GM21390 (cell line): Measurements from ENCODE around the gene ATP5PD.
A peak's percentile ranks its signal among the peaks of the same experiment; 100 is the strongest.
"Not testable (repeated sequence)": the region's sequence is repeated elsewhere in the genome, so short reads cannot be mapped to it uniquely, and the experiment has no call there.

Experiments used
- ATAC-seq: cut with Tn5 transposase; IDR thresholded peaks from one replicate; pipeline ENCODE4 v1.9.1; 2021; ENCODE audit not compliant: unreplicated experiment

Gene ATP5PD

DNA sequence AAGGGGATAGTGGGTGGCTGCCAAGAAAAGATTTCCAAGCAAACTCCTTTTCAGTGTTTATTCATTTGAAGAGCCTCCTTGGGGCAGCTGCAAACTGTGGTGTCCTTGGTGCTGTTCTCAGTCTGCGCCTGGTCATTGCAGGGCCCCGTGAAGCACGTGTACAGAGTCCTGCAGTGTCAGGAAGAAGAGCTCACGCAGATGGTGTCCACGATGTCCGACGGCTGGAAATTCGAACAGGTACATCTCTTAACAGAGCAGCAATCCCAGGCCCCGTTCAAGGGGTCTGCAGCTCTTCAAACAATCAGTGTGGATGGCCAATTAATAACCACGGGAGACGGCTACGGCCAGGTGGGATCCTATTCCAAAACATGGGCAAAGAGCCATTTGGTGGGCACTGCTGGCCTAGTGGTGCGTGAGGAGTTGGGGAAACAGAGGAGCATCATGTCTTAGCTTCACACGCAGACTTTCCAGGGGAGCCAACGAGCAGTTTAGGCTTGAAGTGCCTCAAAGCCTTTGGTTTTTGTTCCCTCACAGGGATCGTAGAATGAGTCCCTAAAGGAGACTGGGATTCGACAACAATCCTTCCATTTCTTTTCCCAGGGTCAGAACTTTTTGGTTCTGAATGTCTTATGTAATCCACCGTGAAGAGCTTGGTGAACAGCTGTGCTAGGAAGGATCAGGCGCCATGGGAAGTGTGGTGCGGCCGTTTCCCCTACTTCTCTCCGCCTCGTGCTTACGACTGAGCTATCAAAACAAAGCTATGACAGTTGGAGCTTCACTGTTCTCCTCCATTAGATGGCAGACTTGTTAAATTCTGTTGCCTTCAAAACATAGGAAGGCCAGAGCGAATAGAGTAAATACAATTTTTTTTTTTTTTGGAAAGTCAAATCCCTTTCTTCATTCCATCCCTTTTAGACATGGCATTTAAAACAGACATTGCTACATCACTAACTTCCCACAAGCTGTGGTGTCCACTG is 12.9 kb upstream of the ATP5PD start:
- ATAC-seq = no peak

- ATAC-seq = no peak
Observed at GRCh38 chr17:75051941-75052340, 5.2 kb upstream of the ATP5PD start.

DNA sequence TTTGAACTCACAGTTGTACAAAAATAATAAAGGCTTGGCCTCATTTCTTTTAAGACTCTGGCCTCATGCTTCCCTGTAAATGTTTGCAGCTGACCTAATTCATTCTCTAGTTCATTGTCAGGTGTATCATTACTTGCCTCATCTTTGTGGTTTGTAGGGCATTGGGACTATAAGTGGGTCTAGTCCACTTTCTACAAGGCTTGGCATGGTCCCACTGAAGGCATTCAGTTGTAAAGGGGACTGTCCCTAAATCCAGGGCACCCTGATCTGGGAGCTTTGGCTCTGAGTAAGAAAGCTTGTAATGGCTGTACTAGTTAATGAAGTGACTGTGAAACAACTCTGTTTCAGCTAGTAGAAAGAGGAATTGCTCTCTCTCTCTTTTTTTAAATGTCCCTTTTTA is 2.9 kb upstream of the ATP5PD start:
- ATAC-seq = no peak

GRCh38 chr17:75049057-75049456 is 2.3 kb upstream of the ATP5PD start:
- no peak for ATAC-seq

DNA sequence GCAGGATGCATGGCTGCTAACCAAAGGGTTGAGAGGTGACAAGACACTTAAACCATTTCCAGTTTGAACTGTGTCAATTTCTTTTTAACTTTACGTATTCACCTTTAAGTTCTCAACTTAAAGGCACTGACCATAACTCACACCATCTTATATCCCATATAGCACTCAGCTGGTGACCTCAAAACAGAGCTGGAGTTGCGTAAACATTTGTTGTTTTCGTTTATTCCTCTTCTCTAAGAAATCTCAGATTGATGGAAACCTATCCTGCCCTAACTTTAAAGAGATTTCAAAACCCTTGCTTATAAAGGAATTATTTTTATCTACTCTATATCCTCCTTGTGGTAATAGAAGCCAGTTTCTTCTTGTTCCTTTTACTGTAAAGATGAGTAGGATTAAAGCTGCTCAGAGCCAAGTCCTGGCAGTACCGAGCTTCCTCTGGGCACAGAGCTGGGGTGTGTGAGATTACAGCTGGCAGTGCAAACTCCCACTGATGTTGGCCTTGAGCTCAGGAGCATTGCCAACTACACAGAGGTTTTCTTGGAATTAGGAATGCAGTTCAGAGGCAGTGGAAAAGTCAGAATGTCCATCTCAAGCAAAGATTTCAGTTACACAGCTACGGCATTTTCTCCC is 1.6 kb upstream of the ATP5PD start:
- no peak for ATAC-seq

DNA sequence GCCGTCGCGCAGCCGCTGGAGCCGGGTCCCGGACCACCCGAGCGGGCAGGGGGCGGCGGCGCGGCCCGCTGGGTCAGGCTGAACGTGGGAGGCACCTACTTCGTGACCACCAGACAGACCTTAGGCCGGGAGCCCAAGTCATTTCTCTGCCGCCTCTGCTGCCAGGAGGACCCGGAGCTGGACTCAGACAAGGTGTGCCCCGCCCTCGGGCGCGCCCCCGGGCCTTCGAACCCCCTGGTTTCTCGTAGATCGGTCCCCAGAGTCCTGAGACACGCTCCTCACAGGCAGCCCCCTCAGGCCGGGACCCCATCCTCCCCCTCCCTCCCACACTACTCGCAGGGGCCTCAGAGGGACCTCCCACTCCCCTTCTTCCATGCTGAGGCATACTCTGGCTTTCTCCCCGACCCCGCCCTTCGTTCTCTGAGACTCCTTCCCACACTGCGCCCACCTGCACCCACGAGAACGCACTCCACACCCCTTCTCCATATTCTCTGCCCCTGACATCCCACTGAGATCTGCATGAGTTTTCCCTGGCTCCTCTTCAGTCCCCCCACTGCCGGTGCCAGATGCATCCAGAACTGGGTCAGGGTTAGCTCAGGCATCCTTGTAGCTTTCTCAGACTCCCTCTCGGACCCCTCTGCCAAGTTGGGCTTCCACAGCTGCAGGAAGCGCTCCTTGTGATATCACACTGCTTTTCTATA is 779 bp upstream of the ATP5PD start:
- ATAC-seq = peak; percentile 14

DNA sequence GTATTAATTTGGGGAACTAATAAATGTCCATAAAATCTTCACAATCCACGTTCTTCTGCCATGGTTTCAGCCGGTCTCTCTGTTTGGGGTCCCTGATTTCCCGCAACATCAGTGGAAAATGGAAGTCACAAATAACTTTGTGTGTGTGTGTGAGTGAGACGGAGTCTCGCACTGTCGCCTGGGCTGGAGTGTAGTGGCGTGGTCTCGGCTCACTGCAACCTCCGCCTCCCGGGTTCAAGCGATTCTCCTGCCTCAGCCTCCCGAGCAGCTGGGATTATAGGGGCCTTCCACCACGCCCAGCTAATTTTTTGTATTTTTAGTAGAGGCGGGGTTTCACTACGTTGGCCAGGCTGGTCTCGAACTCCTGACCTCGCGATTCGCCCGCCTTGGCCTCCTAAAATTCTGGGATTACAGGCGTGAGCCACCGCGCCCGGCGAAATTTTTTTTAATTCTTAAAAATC is 793 bp downstream of the ATP5PD start:
- not testable (repeated sequence) for ATAC-seq

DNA sequence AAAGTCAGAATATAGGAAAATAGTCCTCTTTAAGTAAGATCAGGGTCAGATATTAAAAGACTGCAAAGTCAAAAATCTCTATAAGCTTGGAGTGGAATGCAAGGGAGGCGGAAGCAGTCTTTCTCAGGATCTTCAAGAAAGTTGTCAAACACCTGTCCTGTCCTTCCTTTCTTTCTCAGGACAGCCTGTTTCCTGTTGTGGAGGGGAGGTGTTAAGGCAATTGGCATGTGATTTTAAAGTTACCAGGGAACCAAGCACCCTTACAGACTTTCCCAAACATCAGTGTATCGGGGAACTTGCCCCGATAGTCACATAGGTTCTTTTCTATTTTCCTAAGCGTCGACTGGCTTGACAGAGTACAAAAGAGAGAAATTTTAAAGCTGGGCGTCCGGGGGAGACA is 2.1 kb downstream of the ATP5PD start:
- no peak for ATAC-seq

GRCh38 chr17:75043789-75044188 is 3.0 kb downstream of the ATP5PD start:
- ATAC-seq = not testable (repeated sequence)

DNA sequence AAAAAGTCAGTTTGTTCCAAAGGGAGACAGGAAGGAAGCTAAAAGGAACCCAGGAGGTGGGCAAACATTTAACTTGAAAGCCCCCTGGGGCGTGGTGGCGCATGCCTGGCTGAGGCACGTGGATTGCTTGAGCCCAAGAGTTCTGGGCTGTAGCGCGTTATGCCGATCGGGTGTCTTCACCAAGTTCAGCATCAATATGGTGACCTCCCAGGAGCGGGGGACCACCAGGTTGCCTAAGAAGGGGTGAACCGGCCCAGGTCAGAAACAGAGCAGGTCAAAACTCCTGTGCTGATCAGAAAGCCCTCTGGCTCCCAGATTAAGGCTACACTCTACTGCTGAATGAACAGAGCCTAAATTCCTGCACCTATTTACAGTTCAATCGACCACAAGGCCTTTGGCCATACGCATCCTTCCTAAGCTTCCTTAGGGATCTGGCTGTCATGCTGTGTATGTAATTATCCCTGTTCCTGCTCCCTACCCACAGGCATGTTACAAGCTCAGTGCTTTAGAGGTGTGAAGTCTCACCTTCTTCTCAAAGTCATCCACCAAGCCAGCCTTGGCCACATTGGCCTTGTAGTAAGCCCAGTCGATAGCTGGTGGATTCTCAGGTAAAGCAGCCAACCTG is 5.0 kb downstream of the ATP5PD start:
- no peak for ATAC-seq

DNA sequence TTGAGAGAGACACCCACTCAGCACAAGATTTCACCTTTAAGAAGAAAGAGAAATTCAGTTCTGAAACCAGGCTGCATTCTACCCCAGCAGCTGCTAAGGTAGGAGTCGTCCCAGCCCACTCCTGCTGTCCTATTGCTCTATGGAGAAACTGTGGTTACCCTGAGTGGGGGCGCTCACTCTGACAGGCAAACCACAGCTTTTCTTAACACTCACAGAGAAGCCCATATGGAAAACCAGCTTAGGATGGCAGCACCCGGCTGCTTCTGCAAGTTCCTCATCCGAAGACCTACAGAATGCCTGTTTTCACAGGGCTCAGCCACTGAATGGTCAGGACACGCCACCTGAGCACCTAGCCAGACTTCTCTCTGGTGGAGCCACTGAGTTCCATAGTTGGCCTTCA is 7.5 kb downstream of the ATP5PD start:
- ATAC-seq = no peak

GRCh38 chr17:75036643-75037268 is 10.0 kb downstream of the ATP5PD start:
- ATAC-seq = no peak

- ATAC-seq = peak; percentile 50
Observed at GRCh38 chr17:75034236-75034908, 12.4 kb downstream of the ATP5PD start.

GRCh38 chr17:75033346-75034235 is 13.2 kb downstream of the ATP5PD start:
- ATAC-seq = peak; percentile 41

DNA sequence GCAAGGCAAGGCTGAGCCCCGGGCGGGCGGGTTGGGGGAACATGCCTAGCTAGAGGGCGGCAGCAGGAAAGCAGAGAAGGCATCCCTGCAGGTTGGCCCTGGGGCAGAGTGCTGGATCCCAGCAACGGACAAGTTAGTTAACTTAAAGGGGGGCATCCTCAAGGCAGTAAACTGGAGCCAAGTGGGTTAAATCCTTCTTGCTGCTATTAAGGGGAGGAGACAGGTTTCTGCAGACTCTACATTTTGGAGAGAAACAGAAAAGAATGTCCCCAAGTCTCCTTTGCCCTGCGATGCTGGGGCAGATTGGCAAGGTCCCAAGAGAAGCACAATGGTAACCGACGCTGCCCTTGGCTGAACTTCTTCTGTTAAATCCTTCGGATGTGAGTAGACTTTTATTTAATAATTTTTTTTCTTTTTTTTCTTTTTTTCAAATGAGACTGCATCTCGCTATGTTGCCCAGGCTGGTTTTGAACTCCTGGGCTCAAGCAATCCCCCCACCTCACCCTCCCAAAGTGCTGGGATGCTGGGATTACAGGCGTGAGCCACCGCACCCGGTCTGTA is 14.0 kb downstream of the ATP5PD start:
- ATAC-seq = no peak

GRCh38 chr17:75031972-75032719 is 14.6 kb downstream of the ATP5PD start:
- ATAC-seq = no peak

DNA sequence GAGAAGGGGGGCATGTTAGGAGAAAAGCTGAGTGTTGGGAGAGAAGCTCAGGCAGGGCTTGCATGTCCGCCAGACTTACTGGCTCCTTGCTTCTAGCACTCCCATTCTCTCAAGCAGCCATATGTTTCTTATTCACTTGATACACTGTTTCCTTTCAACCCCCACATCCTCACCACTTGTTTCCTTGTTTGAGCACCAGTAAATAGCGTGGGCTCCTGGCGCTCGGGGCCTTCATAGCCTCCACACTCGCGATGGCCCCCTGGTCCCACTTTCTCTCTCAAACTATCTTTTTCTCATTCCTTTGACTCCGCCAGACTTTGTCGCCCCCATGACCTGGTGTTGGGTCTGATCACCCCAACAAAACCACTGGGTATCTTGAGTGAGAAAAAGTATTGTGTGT is 16.6 kb downstream of the ATP5PD start:
- ATAC-seq = no peak

DNA sequence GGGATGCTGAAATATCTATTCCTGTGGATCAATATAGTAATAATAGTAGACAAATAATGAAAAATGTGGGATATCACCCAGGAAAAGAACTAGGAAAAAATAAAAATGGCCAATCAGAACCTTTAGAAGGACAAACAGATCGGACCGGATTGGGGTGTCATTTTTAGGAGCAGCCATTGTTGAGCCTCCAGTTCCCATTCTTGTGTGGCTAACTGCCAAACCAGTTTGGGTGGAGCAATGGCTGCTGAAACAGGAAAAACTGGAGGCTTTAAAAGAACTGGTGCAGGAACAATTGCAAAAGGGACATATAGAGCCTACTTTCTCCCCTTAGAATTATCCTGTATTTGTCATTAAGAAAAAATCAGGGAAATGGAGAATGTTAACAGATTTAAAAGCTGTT is 20.1 kb downstream of the ATP5PD start:
- not testable (repeated sequence) for ATAC-seq
